PC-3 (cell line): ENCODE results near the gene NHS.

Experiments
- CTCF ChIP-seq: fragments of 300-600 bp; sonication (generic); conservative IDR thresholded peaks from 2 replicates; pipeline ENCODE4 v1.5.1; 2017; ENCODE audit warnings: antibody characterized with exemption, low read depth, mild to moderate bottlenecking, low read length
- EZH2 ChIP-seq: fragments of 300-600 bp; sonication (generic); IDR thresholded peaks from one replicate; pipeline ENCODE4 v1.6.1; 2017; ENCODE audit warnings: antibody characterized with exemption, mild to moderate bottlenecking, low read length; ENCODE audit not compliant: unreplicated experiment
- EZH2phosphoT487 ChIP-seq: fragments of 300-600 bp; sonication (generic); IDR thresholded peaks from 2 replicates; pipeline ENCODE4 v1.6.1; 2018; ENCODE audit warnings: mild to moderate bottlenecking, antibody characterized with exemption, low read length, borderline replicate concordance

DNA sequence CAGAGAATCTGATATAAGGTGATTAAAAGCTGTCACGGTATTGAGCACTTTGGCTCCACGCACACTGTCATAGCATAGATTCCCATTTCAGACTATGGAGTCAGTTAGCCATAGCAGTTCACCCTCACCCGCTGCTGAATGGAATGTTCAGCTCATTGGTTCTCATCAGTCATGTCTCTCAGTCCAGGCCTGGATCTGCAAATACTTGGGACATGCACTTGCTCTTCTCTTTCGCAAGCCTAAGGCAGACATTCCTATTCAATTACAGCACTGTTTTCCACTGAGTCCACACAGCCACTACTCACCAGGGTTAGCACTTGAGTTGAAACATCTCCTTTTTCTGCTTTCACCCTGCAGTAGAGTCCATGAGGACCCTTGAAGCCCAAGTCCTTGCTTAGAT lies 331.7 kb downstream of the NHS start:
- TF ChIP-seq EZH2phosphoT487 (no peak), CTCF (no peak), EZH2 (no peak)
